HepG2 (cell line): ENCODE data around the gene CCDC69. TPM values are rescaled to one million over a fixed set of nuclear protein-coding genes. Genes with fewer than 3 reads are reported as not detected.

Experiments used
- ATAC-seq: fragments of 200-7000 bp; cut with Tn5 transposase; 3 replicates; pipeline ENCODE4 v1.9.1; 2020; ENCODE audit warnings: mild to moderate bottlenecking, moderate library complexity
- BruUV-seq: library from RNA; stranded (reverse); fragments of 400-500 nt; replicated peaks from 2 replicates; lab custom pipeline; 2021; lab: Mats Ljungman, UMichigan
- CTCF ChIA-PET: fragments of 300-600 bp; formaldehyde crosslinking; extraction: SDS; loops from one replicate; lab custom pipeline; 2021; ENCODE audit warnings: low total read pairs, inconsistent platforms, low intra/inter-chr PET ratio; lab: Yijun Ruan, JAX
- POLR2A ChIA-PET: fragments of 350-600 bp; sonication (Branson Sonifier 250); formaldehyde crosslinking; loops from one replicate; lab custom pipeline; 2020; ENCODE audit warnings: antibody characterized with exemption, inconsistent platforms; lab: Yijun Ruan, JAX
- DNase-seq: peaks from one replicate; pipeline ENCODE4 v3.0.0-alpha.2; 2015; ENCODE audit warnings: low spot score
- FAIRE-seq: peaks from 3 replicates; lab custom pipeline; 2011; peaks lifted over from hg19 to GRCh38; lab: Jason Lieb, UNC
- H2AFZ ChIP-seq: one replicate; pipeline ENCODE4 v1.6.1; 2011; ENCODE audit warnings: low read length, inconsistent platforms
- H3K27ac ChIP-seq: fragments of 300-600 bp; 3 replicates; pipeline ENCODE4 v1.8.0; 2011; ENCODE audit warnings: mixed run types, mild to moderate bottlenecking, mixed read lengths, low read length, inconsistent platforms; ENCODE audit not compliant: insufficient read depth; ENCODE audit errors: extremely low read length
- H3K27me3 ChIP-seq, 2 experiments: fragments of 200-600 bp in 1 of 2; 2 replicates in 1 of 2; 3 replicates in 1 of 2; pipeline versions ENCODE4 v1.6.0 to v1.8.0; 2011; ENCODE audit warnings: low read length in 2 of 2, mild to moderate bottlenecking in 2 of 2, moderate library complexity in 2 of 2, inconsistent platforms in 1 of 2; ENCODE audit not compliant: insufficient read depth in 2 of 2, control insufficient read depth in 1 of 2
- H3K36me3 ChIP-seq, 2 experiments: fragments of 200-600 bp in 1 of 2; replicated peaks in 1 of 2; 2 replicates in 1 of 2; 3 replicates in 1 of 2; pipeline versions ENCODE4 v1.5.1 to v1.8.0; 2011; ENCODE audit warnings: low read length in 2 of 2, inconsistent platforms in 1 of 2; ENCODE audit not compliant: insufficient read depth in 2 of 2, control insufficient read depth in 1 of 2
- H3K4me1 ChIP-seq: 2 replicates; pipeline ENCODE4 v1.5.1; 2012; ENCODE audit warnings: low read length, inconsistent platforms; ENCODE audit not compliant: insufficient read depth
- H3K4me2 ChIP-seq: 2 replicates; pipeline ENCODE4 v1.6.0; 2011; ENCODE audit warnings: low read depth, low read length, inconsistent platforms
- H3K4me3 ChIP-seq, 3 experiments: fragments of 200-600 bp in 1 of 3; sonication (generic), shearing (Covaris generic) in 1 of 3; replicated peaks in 1 of 3; 2 replicates each; pipeline ENCODE4 v1.5.1; 2011 to 2016; ENCODE audit warnings: low read length in 3 of 3, inconsistent platforms in 2 of 3, low read depth in 2 of 3, mild to moderate bottlenecking in 2 of 3, control low read depth in 1 of 3, mixed read lengths in 1 of 3; ENCODE audit not compliant: insufficient read depth in 1 of 3
- H3K79me2 ChIP-seq: one replicate; pipeline ENCODE4 v1.6.1; 2011; ENCODE audit warnings: low read length, inconsistent platforms; ENCODE audit not compliant: insufficient read depth
- H3K9ac ChIP-seq: 2 replicates; pipeline ENCODE4 v1.6.0; 2011; ENCODE audit warnings: mild to moderate bottlenecking, low read depth, low read length, inconsistent platforms; ENCODE audit not compliant: insufficient read depth
- H3K9me3 ChIP-seq: 2 replicates; pipeline ENCODE4 v1.5.1; 2012; ENCODE audit warnings: mild to moderate bottlenecking, low read length
- H4K20me1 ChIP-seq: 2 replicates; pipeline ENCODE4 v1.6.0; 2011; ENCODE audit warnings: inconsistent platforms, mild to moderate bottlenecking, low read length, moderate library complexity; ENCODE audit not compliant: insufficient read depth
- DR1 ChIP-seq: sonication (generic); formaldehyde crosslinking; IDR thresholded peaks from 2 replicates; pipeline ENCODE4 v1.8.0; 2021; ENCODE audit warnings: mild to moderate bottlenecking, missing genetic modification reagents, inconsistent platforms
- MED8 ChIP-seq: sonication (generic); formaldehyde crosslinking; IDR thresholded peaks from 2 replicates; pipeline ENCODE4 v1.8.1; 2023; ENCODE audit warnings: mild to moderate bottlenecking, missing genetic modification reagents; ENCODE audit not compliant: insufficient replicate concordance
- NKX3-1 ChIP-seq: sonication (generic); formaldehyde crosslinking; IDR thresholded peaks from 2 replicates; pipeline ENCODE4 v1.5.0; 2020; ENCODE audit warnings: missing genetic modification reagents
- PCBP1 ChIP-seq: fragments of 200-400 bp; formaldehyde crosslinking; IDR thresholded peaks from 2 replicates; pipeline ENCODE4 v1.6.1; 2017; ENCODE audit warnings: mild to moderate bottlenecking, low read depth, low read length, borderline replicate concordance
- RAD21 ChIP-seq: fragments of 450-650 bp; formaldehyde crosslinking; IDR thresholded peaks from 2 replicates; pipeline ENCODE4 v1.5.0; 2020; ENCODE audit warnings: mild to moderate bottlenecking
- STAG1 ChIP-seq: sonication (generic); formaldehyde crosslinking; IDR thresholded peaks from 2 replicates; pipeline ENCODE4 v1.4.0; 2020; ENCODE audit warnings: missing genetic modification reagents
- TRAFD1 ChIP-seq: sonication (generic); formaldehyde crosslinking; IDR thresholded peaks from 2 replicates; pipeline ENCODE4 v1.5.1; 2020; ENCODE audit warnings: missing genetic modification reagents, mild to moderate bottlenecking, borderline replicate concordance
- ZBTB39 ChIP-seq: sonication (generic); formaldehyde crosslinking; IDR thresholded peaks from 2 replicates; pipeline ENCODE4 v1.5.0; 2020; ENCODE audit warnings: missing genetic modification reagents
- ZNF512B ChIP-seq: sonication (generic); formaldehyde crosslinking; IDR thresholded peaks from 2 replicates; pipeline ENCODE4 v1.5.1; 2020; ENCODE audit warnings: missing genetic modification reagents, mild to moderate bottlenecking, borderline replicate concordance
- ZNF782 ChIP-seq: sonication (generic); formaldehyde crosslinking; IDR thresholded peaks from 2 replicates; pipeline ENCODE4 v1.4.0; 2020; ENCODE audit warnings: missing genetic modification reagents, mild to moderate bottlenecking, borderline replicate concordance
- WGBS: methylation state at CpG from one replicate; pipeline ENCODE4 v1.1.6; 2017; ENCODE audit warnings: low lambda C conversion rate; 5-methylcytosine and 5-hydroxymethylcytosine counted together
- in situ Hi-C: cut with HindIII; loops from 2 replicates; pipeline ENCODE4 v1.10.0; 2017; ENCODE audit warnings: low pct_unique_long_range_greater_than_20kb; ENCODE audit not compliant: extremely low pct_ligation_motif_present
- intact Hi-C: fragments of 100-400 bp; cut with micrococcal nuclease; formaldehyde crosslinking; loops from one replicate; pipeline ENCODE4 v1.10.0; 2022; ENCODE audit not compliant: unreplicated experiment
- polyA plus RNA-seq, 8 experiments: library from polyadenylated mRNA; depleted of rRNA in 3 of 8; stranded (reverse) in 7 of 8; unstranded in 1 of 8; fragments of >200 nt; fragmentation: Illumina TruSeq in 4 of 8; extraction: Trizol in 4 of 8; gene quantifications; 2 replicates each; pipeline versions ENCODE4 v1.2.1 to v1.2.3, GENCODE V29; 2011 to 2016; ENCODE audit warnings: low read depth in 4 of 8, missing spikeins in 1 of 8, mixed read lengths in 1 of 8; ENCODE audit not compliant: insufficient read depth in 1 of 8
- total RNA-seq, 5 experiments: library from RNA; depleted of rRNA; stranded (reverse); fragments of >200 nt; fragmentation: Illumina TruSeq; extraction: Trizol; gene quantifications; 2 replicates each; pipeline ENCODE4 v1.2.3, GENCODE V29; 2016; ENCODE audit warnings: low read depth in 1 of 5

CCDC69 gene
- total and polyA plus RNA-seq, 2 of the 13 experiments (the other 11 are each of a cell fraction or from before 2014, with no cell fraction given), result 12.2 to 45.2 TPM

- WGBS, result 92% methylated on average over 9 of the region's 9 CpGs
- Histone ChIP-seq H3K79me2 (no peaks in the 10 kb centered on the region), H3K9me3 (no peaks in the 10 kb centered on the region), H3K36me3 (no peaks in the 10 kb centered on the region), H3K4me2 (no peak overlapping the region), H2AFZ (no peak overlapping the region), H3K27me3 (no peaks in the 10 kb centered on the region; a peak in 1 of 5 replicates), H3K4me3 (no peak overlapping the region), H4K20me1 (no peaks in the 10 kb centered on the region), H3K4me1 (peaks cover 46% of the 10 kb centered on the region), H3K27ac (no peak overlapping the region), H3K9ac (no peak overlapping the region)
- ChIA-PET POLR2A (no interaction called here), CTCF (no interaction called here)
- no peak for FAIRE-seq
- intact Hi-C loops (no loop called here), in situ Hi-C loops (no loop called here)
- DNase-seq, result no peak
- no TSS peak for BruUV-seq
- no peak for ATAC-seq
- no peak for TF ChIP-seq NKX3-1
- no peak for TF ChIP-seq STAG1 (CRISPR knock-in tag)
- TF ChIP-seq DR1, result no peak
- TF ChIP-seq PCBP1, result no peak
- TF ChIP-seq TRAFD1 (CRISPR knock-in tag), result no peak
- TF ChIP-seq ZNF782 (CRISPR knock-in tag), result no peak
- no peak for TF ChIP-seq ZBTB39 (CRISPR knock-in tag)
- no peak for TF ChIP-seq MED8
- TF ChIP-seq ZNF512B, result no peak
- no peak for TF ChIP-seq RAD21 (CRISPR knock-in tag)
These were observed 4.8 kb downstream of the CCDC69 start for GRCh38 chr5:151219138-151219537.
